Measurements from ENCODE around the gene GAR1. TPM values are rescaled to one million over a fixed set of nuclear protein-coding genes. Genes with fewer than 3 reads are reported as not detected.
A peak's percentile ranks its signal among the peaks of the same experiment; 100 is the strongest.
"Not testable (repeated sequence)": the region's sequence is repeated elsewhere in the genome, so short reads cannot be mapped to it uniquely, and the experiment has no call there.

Gene GAR1
- total RNA-seq (2014; rRNA removed; shearing (Covaris generic)) = 23.8 and 24.6 TPM in 2 replicates

- H3K9me3 ChIP-seq (replicated peaks) = no peaks in the 10 kb centered on the region
- peaks cover 7% of the 10 kb centered on the region for H3K4me1 ChIP-seq
- DNase-seq = peak; percentile 84 to 88
- H3K27me3 ChIP-seq = no peaks in the 10 kb centered on the region
- peaks cover 24% of the 10 kb centered on the region for H3K36me3 ChIP-seq
- H3K4me3 ChIP-seq = peak within 1 kb of the TSS; percentile 79
- peak within 1 kb of the TSS; percentile 67 for H3K27ac ChIP-seq
These were observed at the start of gene GAR1 for GRCh38 chr4:109815151-109816081. TSS of gene GAR1 (plus strand) at chr4:109815762. CDS start at chr4:109816165, 403 bp downstream.

DNA sequence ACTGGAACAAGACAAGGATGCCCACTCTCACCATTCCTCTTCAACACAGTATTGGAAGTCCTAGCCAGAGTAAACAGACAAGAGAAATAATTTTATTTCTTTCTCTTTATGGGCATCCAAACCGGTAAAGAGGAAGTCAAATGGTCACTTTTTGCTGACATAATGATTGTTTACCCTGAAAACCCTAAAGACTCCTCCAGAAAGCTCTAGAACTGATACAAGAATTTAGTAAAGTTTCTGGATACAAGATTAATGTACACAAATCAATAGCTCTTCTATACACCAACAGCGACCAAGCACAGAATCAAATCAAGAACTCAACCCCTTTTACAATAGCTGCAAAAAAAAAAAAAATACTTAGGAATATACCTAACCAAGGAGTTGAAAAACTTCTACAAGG is 33.5 kb upstream of the GAR1 start:
- not testable (repeated sequence) for H3K4me1 ChIP-seq, DNase-seq, H3K27me3 ChIP-seq

GRCh38 chr4:109786846-109787245 is 28.7 kb upstream of the GAR1 start:
- Histone ChIP-seq H3K27ac (no peak overlapping the region), H3K4me3 (no peak overlapping the region), H3K36me3 (no peaks in the 10 kb centered on the region), H3K27me3 (no peaks in the 10 kb centered on the region), H3K9me3 (replicated peaks) (no peaks in the 10 kb centered on the region), H3K4me1 (no peaks in the 10 kb centered on the region)
- DNase-seq = no peak

More for the DNA sequence above, 33.5 kb upstream of the GAR1 start:
- not testable (repeated sequence) for H3K27ac ChIP-seq; H3K36me3 ChIP-seq; H3K9me3 ChIP-seq (replicated peaks); H3K4me3 ChIP-seq

- no peaks in the 10 kb centered on the region for H3K4me1 ChIP-seq
- H3K27ac ChIP-seq = no peak overlapping the region
- no peaks in the 10 kb centered on the region for H3K36me3 ChIP-seq
- H3K4me3 ChIP-seq = no peak overlapping the region
- H3K27me3 ChIP-seq = no peaks in the 10 kb centered on the region
- DNase-seq = no peak
- no peaks in the 10 kb centered on the region for H3K9me3 ChIP-seq (replicated peaks)
These were observed 27.8 kb upstream of the GAR1 start for GRCh38 chr4:109787807-109788206.

- Histone ChIP-seq H3K9me3 (replicated peaks) (no peaks in the 10 kb centered on the region), H3K4me3 (no peak overlapping the region), H3K36me3 (no peaks in the 10 kb centered on the region), H3K27me3 (no peaks in the 10 kb centered on the region), H3K27ac (no peak overlapping the region), H3K4me1 (no peaks in the 10 kb centered on the region)
- DNase-seq = no peak
These were observed 20.5 kb upstream of the GAR1 start for GRCh38 chr4:109795059-109795458.

- H3K9me3 ChIP-seq (replicated peaks) = no peaks in the 10 kb centered on the region
- DNase-seq = peak in 1 of 2 experiments; percentile 6
- H3K27me3 ChIP-seq = no peaks in the 10 kb centered on the region
- H3K27ac ChIP-seq = no peak overlapping the region
- H3K4me1 ChIP-seq = peaks cover 11% of the 10 kb centered on the region
- H3K4me3 ChIP-seq = no peak overlapping the region
- no peaks in the 10 kb centered on the region for H3K36me3 ChIP-seq
These were observed 16.7 kb upstream of the GAR1 start for GRCh38 chr4:109798866-109799265.

DNA sequence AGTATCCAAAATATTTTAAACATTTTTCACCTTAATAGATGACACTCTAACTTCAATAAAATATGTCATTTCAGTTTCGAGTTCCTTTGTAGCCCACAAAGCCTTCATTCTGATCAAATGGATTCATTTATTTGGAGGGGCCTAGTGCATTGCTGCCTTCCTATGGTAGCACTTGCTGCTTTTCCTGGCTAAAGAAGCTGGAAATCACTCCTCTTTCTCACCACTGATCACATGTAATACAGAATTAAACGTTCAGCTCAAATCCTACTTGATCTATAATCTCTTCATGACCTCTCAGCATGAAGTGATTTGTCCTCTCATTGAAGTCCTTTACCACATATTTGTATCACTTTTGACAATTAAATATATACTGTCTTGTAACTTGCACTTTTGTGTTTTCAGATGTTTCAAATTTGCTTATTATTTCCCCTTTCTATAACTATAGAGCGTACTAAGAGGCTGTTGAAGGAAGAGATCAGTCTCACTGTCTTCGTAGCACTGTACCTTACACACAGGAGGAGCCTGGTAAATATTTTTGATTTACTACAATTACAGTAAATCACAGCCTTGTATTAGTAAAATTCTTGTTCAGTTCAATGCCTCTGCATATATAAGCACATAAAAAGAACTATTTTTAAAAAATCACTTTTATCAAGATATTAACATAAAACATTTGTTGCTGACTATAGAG is 14.3 kb upstream of the GAR1 start:
- Histone ChIP-seq H3K4me3 (peak overlapping the region; percentile 52), H3K27me3 (no peaks in the 10 kb centered on the region), H3K27ac (peak overlapping the region; percentile 22; the same call in 1 of the 2 replicates), H3K36me3 (no peaks in the 10 kb centered on the region), H3K4me1 (peaks cover 16% of the 10 kb centered on the region), H3K9me3 (replicated peaks) (no peaks in the 10 kb centered on the region)
- DNase-seq = peak in 1 of 2 experiments; percentile 27

GRCh38 chr4:109801895-109802319 is 13.7 kb upstream of the GAR1 start, which contains the start of gene CFI:
TSS of gene CFI (minus strand) at chr4:109801999. CDS start at chr4:109801971, 28 bp downstream.
- Histone ChIP-seq H3K4me3 (peak within 1 kb of the TSS; percentile 52), H3K27ac (peak within 1 kb of the TSS; percentile 22; the same call in 1 of the 2 replicates), H3K9me3 (replicated peaks) (no peaks in the 10 kb centered on the region), H3K27me3 (no peaks in the 10 kb centered on the region), H3K4me1 (peaks cover 16% of the 10 kb centered on the region), H3K36me3 (no peaks in the 10 kb centered on the region)
- DNase-seq = peak; percentile 19 to 77

GRCh38 chr4:109803924-109804571 is 11.5 kb upstream of the GAR1 start:
- DNase-seq = peak; percentile 53 to 77
- no peaks in the 10 kb centered on the region for H3K36me3 ChIP-seq

DNA sequence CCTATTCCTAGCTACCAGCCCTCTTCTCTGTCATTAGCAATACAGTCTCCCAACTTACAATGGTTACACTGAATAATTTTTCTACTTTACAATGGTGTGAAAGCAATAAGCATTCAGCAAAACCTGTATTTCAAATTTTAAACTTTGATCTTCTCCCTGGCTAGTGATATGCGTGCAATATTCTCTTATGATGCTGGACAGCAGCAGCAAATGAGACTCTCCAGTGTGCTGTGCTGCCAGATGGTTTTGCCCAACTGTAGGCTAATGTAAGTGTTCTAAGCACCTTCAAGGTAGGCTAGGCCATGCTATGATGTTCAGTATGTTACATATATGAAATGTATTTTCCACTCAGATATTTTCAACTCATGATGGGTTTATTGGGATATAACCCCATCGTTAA is 5.9 kb upstream of the GAR1 start:
- no peak for DNase-seq
- Histone ChIP-seq H3K9me3 (replicated peaks) (no peaks in the 10 kb centered on the region), H3K36me3 (no peaks in the 10 kb centered on the region), H3K4me1 (peaks cover 3% of the 10 kb centered on the region; the same call in 1 of the 2 replicates), H3K4me3 (no peak overlapping the region), H3K27me3 (no peaks in the 10 kb centered on the region), H3K27ac (no peak overlapping the region)

More at GRCh38 chr4:109803924-109804571, 11.5 kb upstream of the GAR1 start:
- peaks cover 19% of the 10 kb centered on the region for H3K4me1 ChIP-seq
- no peak overlapping the region for H3K27ac ChIP-seq
- H3K4me3 ChIP-seq = no peak overlapping the region
- no peaks in the 10 kb centered on the region for H3K27me3 ChIP-seq
- no peaks in the 10 kb centered on the region for H3K9me3 ChIP-seq (replicated peaks)

DNA sequence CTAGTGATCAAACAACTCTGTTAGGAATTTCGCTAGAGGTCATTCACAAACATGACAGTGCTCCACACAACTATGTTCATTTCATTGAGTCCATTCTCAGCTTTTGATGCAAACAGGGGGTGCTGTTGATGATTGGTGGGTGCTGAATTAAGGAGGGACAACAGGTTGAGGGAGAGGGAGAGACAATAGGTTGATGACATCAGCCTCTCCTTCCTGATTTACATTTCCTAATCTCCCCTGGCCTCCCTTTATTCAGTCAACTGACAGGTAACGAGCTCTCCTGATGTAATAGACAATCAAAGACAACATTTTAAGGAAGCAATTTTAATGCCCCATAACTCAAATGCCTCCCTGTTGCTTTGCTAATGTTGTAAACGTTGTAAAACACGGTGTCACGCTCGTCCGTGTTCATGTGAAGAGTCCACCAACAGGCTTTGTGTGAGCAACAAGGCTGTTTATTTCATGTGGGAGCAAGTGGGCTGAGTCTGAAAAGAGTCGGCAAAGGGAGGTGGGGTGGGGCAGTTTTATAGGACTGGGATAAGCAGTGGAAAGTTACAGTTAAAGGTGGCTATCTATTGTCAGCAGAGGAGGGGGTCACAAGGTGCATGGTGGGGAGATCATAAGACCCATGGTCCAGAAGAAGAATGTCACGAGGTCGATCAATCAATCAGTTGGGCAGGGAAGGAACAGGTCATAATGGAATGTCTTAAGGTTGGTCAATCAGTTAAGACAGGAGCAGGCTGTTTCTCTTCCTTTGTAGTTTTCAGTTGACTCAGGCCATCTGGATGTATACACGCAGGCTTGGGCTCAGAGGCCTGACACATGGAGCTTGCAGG is 4.8 kb upstream of the GAR1 start:
- no peak for DNase-seq
- no peaks in the 10 kb centered on the region for H3K36me3 ChIP-seq
- H3K4me3 ChIP-seq = no peak overlapping the region

GRCh38 chr4:109811707-109812106 is 3.9 kb upstream of the GAR1 start:
- H3K27ac ChIP-seq = no peak overlapping the region
- no peaks in the 10 kb centered on the region for H3K27me3 ChIP-seq
- H3K4me3 ChIP-seq = no peak overlapping the region
- H3K9me3 ChIP-seq (replicated peaks) = no peaks in the 10 kb centered on the region
- H3K4me1 ChIP-seq = peaks cover 7% of the 10 kb centered on the region
- DNase-seq = no peak
- no peaks in the 10 kb centered on the region for H3K36me3 ChIP-seq

More for the DNA sequence above, 4.8 kb upstream of the GAR1 start:
- H3K9me3 ChIP-seq (replicated peaks) = no peaks in the 10 kb centered on the region
- H3K4me1 ChIP-seq = peaks cover 3% of the 10 kb centered on the region; the same call in 1 of the 2 replicates
- no peak overlapping the region for H3K27ac ChIP-seq
- no peaks in the 10 kb centered on the region for H3K27me3 ChIP-seq

- H3K27ac ChIP-seq = peak overlapping the region; percentile 67
- no peaks in the 10 kb centered on the region for H3K9me3 ChIP-seq (replicated peaks)
- H3K4me1 ChIP-seq = peaks cover 7% of the 10 kb centered on the region
- no peaks in the 10 kb centered on the region for H3K27me3 ChIP-seq
- peak overlapping the region; percentile 79 for H3K4me3 ChIP-seq
- peak; percentile 15 to 22 for DNase-seq
- peaks cover 26% of the 10 kb centered on the region for H3K36me3 ChIP-seq
These were observed 500 bp downstream of the GAR1 start for GRCh38 chr4:109816082-109816442.

GRCh38 chr4:109816894-109817293 is 1.3 kb downstream of the GAR1 start:
- peaks cover 7% of the 10 kb centered on the region for H3K4me1 ChIP-seq
- DNase-seq = no peak
- peaks cover 32% of the 10 kb centered on the region for H3K36me3 ChIP-seq
- H3K27me3 ChIP-seq = no peaks in the 10 kb centered on the region
- no peak overlapping the region for H3K27ac ChIP-seq
- H3K4me3 ChIP-seq = peak overlapping the region; percentile 79
- H3K9me3 ChIP-seq (replicated peaks) = no peaks in the 10 kb centered on the region
